CD14-positive monocyte (primary cell): ENCODE measurements around the gene IGHMBP2. TPM values are rescaled to one million over a fixed set of nuclear protein-coding genes. Genes with fewer than 3 reads are reported as not detected.
"Not testable (repeated sequence)": the region's sequence is repeated elsewhere in the genome, so short reads cannot be mapped to it uniquely, and the experiment has no call there.

ENCODE experiments used
- DNase-seq, 3 donors: peaks; one replicate each; pipeline ENCODE4 v3.0.0-alpha.2; 2011 to 2022
- H2AFZ ChIP-seq: 2 replicates; pipeline ENCODE4 v1.6.0; 2012; ENCODE audit warnings: mild to moderate bottlenecking, low read depth, low read length, inconsistent platforms; ENCODE audit not compliant: insufficient read depth, poor library complexity, severe bottlenecking
- H3K27ac ChIP-seq, 2 donors: 1 replicate in 1 of 2; 2 replicates in 1 of 2; pipeline ENCODE4 v1.5.1; 2012 to 2013; ENCODE audit warnings: low read length in 2 of 2, control low read depth in 1 of 2, inconsistent platforms in 1 of 2, low read depth in 1 of 2, mild to moderate bottlenecking in 1 of 2
- H3K27me3 ChIP-seq, 2 donors: one replicate each; pipeline versions ENCODE4 v1.6.0 to v1.6.1; 2011 to 2013; ENCODE audit warnings: low read length in 2 of 2; ENCODE audit not compliant: control insufficient read depth in 2 of 2, insufficient read depth in 2 of 2
- H3K36me3 ChIP-seq, 2 donors: replicated peaks in 1 of 2; 1 replicate in 1 of 2; 2 replicates in 1 of 2; pipeline versions ENCODE4 v1.5.1 to v1.6.1; 2012 to 2013; ENCODE audit warnings: low read length in 2 of 2, control low read depth in 1 of 2, inconsistent platforms in 1 of 2, mild to moderate bottlenecking in 1 of 2; ENCODE audit not compliant: insufficient read depth in 2 of 2, control insufficient read depth in 1 of 2
- H3K4me1 ChIP-seq, 2 donors: 1 replicate in 1 of 2; 2 replicates in 1 of 2; pipeline versions ENCODE4 v1.5.1 to v1.6.1; 2012 to 2013; ENCODE audit warnings: low read length in 2 of 2, control low read depth in 1 of 2, inconsistent platforms in 1 of 2, mild to moderate bottlenecking in 1 of 2, moderate library complexity in 1 of 2; ENCODE audit not compliant: insufficient read depth in 2 of 2, control insufficient read depth in 1 of 2
- H3K4me2 ChIP-seq: replicated peaks from 2 replicates; pipeline ENCODE3; 2012; ENCODE audit warnings: low read length, moderate library complexity, mild to moderate bottlenecking; ENCODE audit not compliant: poor library complexity, severe bottlenecking; ENCODE audit errors: extremely low read depth
- H3K4me3 ChIP-seq, 3 experiments: fragments of 200-600 bp in 1 of 3; sonication (generic) in 1 of 3; replicated peaks in 1 of 3; 1 replicate in 2 of 3; 2 replicates in 1 of 3; pipeline ENCODE4 v1.5.1; 2011 to 2013; ENCODE audit warnings: low read length in 3 of 3, mild to moderate bottlenecking in 3 of 3, control low read depth in 2 of 3, low read depth in 2 of 3, inconsistent platforms in 1 of 3, moderate library complexity in 1 of 3
- H3K79me2 ChIP-seq: 2 replicates; pipeline ENCODE4 v1.6.0; 2012; ENCODE audit warnings: mild to moderate bottlenecking, control low read depth, inconsistent platforms, low read length, moderate library complexity; ENCODE audit not compliant: insufficient read depth
- H3K9ac ChIP-seq: 2 replicates; pipeline ENCODE4 v1.6.0; 2017; ENCODE audit warnings: low read length, mild to moderate bottlenecking; ENCODE audit not compliant: insufficient read depth, poor library complexity, severe bottlenecking
- H3K9me3 ChIP-seq, 2 donors: replicated peaks in 1 of 2; 1 replicate in 1 of 2; 2 replicates in 1 of 2; pipeline versions ENCODE4 v1.5.1 to v1.6.1; 2012 to 2013; ENCODE audit warnings: low read length in 2 of 2, control low read depth in 1 of 2; ENCODE audit not compliant: control insufficient read depth in 1 of 2, insufficient read depth in 1 of 2
- H4K20me1 ChIP-seq: 2 replicates; pipeline ENCODE4 v1.6.0; 2012; ENCODE audit warnings: mild to moderate bottlenecking, low read length, control low read depth, moderate library complexity; ENCODE audit not compliant: insufficient read depth
- H3K27ac Mint-ChIP-seq, 7 donors: one replicate each; pipeline ENCODE4 v1.8.0; 2020; ENCODE audit warnings: mild to moderate bottlenecking in 7 of 7, mixed read lengths in 7 of 7, moderate library complexity in 6 of 7, inconsistent platforms in 2 of 7
- H3K27me3 Mint-ChIP-seq, 3 donors: one replicate each; pipeline ENCODE4 v1.8.0; 2021 to 2022; ENCODE audit warnings: low read depth in 3 of 3, mild to moderate bottlenecking in 3 of 3, mixed read lengths in 3 of 3, moderate library complexity in 3 of 3, inconsistent platforms in 1 of 3
- H3K36me3 Mint-ChIP-seq, 2 donors: one replicate each; pipeline ENCODE4 v1.8.0; 2020; ENCODE audit warnings: mixed read lengths in 2 of 2, inconsistent platforms in 1 of 2, mild to moderate bottlenecking in 1 of 2
- H3K4me1 Mint-ChIP-seq: one replicate; pipeline ENCODE4 v1.8.0; 2020; ENCODE audit warnings: mild to moderate bottlenecking, mixed read lengths
- H3K4me3 Mint-ChIP-seq, 2 donors: one replicate each; pipeline ENCODE4 v1.8.0; 2020; ENCODE audit warnings: mild to moderate bottlenecking in 2 of 2, mixed read lengths in 2 of 2, moderate library complexity in 1 of 2
- H3K9me3 Mint-ChIP-seq, 7 donors: one replicate each; pipeline ENCODE4 v1.8.0; 2020 to 2022; ENCODE audit warnings: mixed read lengths in 7 of 7, mild to moderate bottlenecking in 6 of 7, moderate library complexity in 6 of 7, inconsistent platforms in 2 of 7
- CTCF ChIP-seq: fragments of 200-600 bp; IDR thresholded peaks from one replicate; pipeline ENCODE4 v1.8.0; 2022; ENCODE audit warnings: antibody characterized with exemption, mild to moderate bottlenecking
- WGBS: methylation state at CpG from one replicate; pipeline ENCODE4 v1.1.5; 2013; ENCODE audit warnings: missing lambda C conversion rate; ENCODE audit not compliant: insufficient coverage; 5-methylcytosine and 5-hydroxymethylcytosine counted together
- intact Hi-C, 2 donors: fragments of 100-400 bp; cut with micrococcal nuclease; formaldehyde crosslinking; loops; one replicate each; pipeline versions ENCODE4 v1.15.0 to v1.15.1; 2023
- polyA plus RNA-seq, 3 donors: library from polyadenylated mRNA; depleted of rRNA in 1 of 3; unstranded in 2 of 3; stranded (reverse) in 1 of 3; fragments of 300-500 nt in 2 of 3; fragments of >200 nt in 1 of 3; fragmentation: Illumina TruSeq in 2 of 3; gene quantifications; 1 replicate in 2 of 3; 2 replicates in 1 of 3; pipeline ENCODE4 v1.2.3, GENCODE V29; 2012 to 2021

The IGHMBP2 gene
- polyA plus RNA-seq, 3 donors = 3.9 to 14.9 (median 6.0) TPM

GRCh38 chr11:68970921-68971636 is 67.4 kb downstream of the IGHMBP2 start:
- peaks cover 0 to 4% (median 0%) of the 10 kb centered on the region in 7 donors for H3K9me3 Mint-ChIP-seq
- Histone ChIP-seq H3K4me1 (no peaks in the 10 kb centered on the region), H2AFZ (no peak overlapping the region), H3K27ac (no peak overlapping the region), H3K79me2 (no peaks in the 10 kb centered on the region), H3K36me3 (no peaks in the 10 kb centered on the region), H3K4me3 (no peak overlapping the region), H3K27me3 (peaks cover 0 to 8% of the 10 kb centered on the region in 2 donors), H3K9me3 (no peaks in the 10 kb centered on the region), H3K9ac (no peak overlapping the region), H4K20me1 (no peaks in the 10 kb centered on the region), H3K4me2 (no peak overlapping the region)
- intact Hi-C loops = loop anchor here in 1 of 2 donors (1.0 kb wide), 1 partner anchor 11 kb away; no protein-coding TSS in a partner anchor
- peak overlapping the region in 1 of 7 donors; percentile 29 for H3K27ac Mint-ChIP-seq
- 98% methylated on average over 5 of the region's 8 CpGs for WGBS
- no peak for DNase-seq
- H3K36me3 Mint-ChIP-seq = no peaks in the 10 kb centered on the region
- H3K27me3 Mint-ChIP-seq = peaks cover 5 to 13% (median 9%) of the 10 kb centered on the region in 3 donors
- H3K4me3 Mint-ChIP-seq = no peak overlapping the region
- TF ChIP-seq CTCF = no peak
- H3K4me1 Mint-ChIP-seq = peaks cover 1% of the 10 kb centered on the region

- Mint-ChIP-seq H3K4me3 (no peak overlapping the region), H3K4me1 (peaks cover 1% of the 10 kb centered on the region), H3K27me3 (peaks cover 5 to 17% (median 14%) of the 10 kb centered on the region in 3 donors), H3K36me3 (no peaks in the 10 kb centered on the region), H3K27ac (no peak overlapping the region), H3K9me3 (peaks cover 0 to 4% (median 0%) of the 10 kb centered on the region in 7 donors)
- Histone ChIP-seq H3K4me2 (no peak overlapping the region), H3K27me3 (peaks cover 0 to 8% of the 10 kb centered on the region in 2 donors), H3K9me3 (no peaks in the 10 kb centered on the region), H3K4me1 (no peaks in the 10 kb centered on the region), H2AFZ (no peak overlapping the region), H3K79me2 (no peaks in the 10 kb centered on the region), H3K27ac (no peak overlapping the region), H4K20me1 (no peaks in the 10 kb centered on the region), H3K9ac (no peak overlapping the region), H3K4me3 (no peak overlapping the region), H3K36me3 (no peaks in the 10 kb centered on the region)
- DNase-seq = no peak
- TF ChIP-seq CTCF = no peak
- intact Hi-C loops = no loop called here
- WGBS = no CpG with 5 or more reads among the region's 4 CpGs
Observed at GRCh38 chr11:68973219-68973618, 69.5 kb downstream of the IGHMBP2 start.

- H3K4me3 ChIP-seq, H3K36me3 ChIP-seq, H3K9ac ChIP-seq, H3K4me2 ChIP-seq, H3K9me3 Mint-ChIP-seq, H3K9me3 ChIP-seq, DNase-seq, H2AFZ ChIP-seq, intact Hi-C loops, H3K27ac ChIP-seq, H3K27ac Mint-ChIP-seq, H3K4me3 Mint-ChIP-seq, H3K79me2 ChIP-seq, H4K20me1 ChIP-seq, H3K4me1 Mint-ChIP-seq, H3K36me3 Mint-ChIP-seq, H3K4me1 ChIP-seq, H3K27me3 ChIP-seq: not testable (repeated sequence)
- H3K27me3 Mint-ChIP-seq = peaks cover 6 to 18% (median 17%) of the 10 kb centered on the region in 3 donors
- 34% methylated on average over 3 of the region's 12 CpGs for WGBS
Observed at GRCh38 chr11:68973706-68974105, 70.0 kb downstream of the IGHMBP2 start.
